ENCODE results near the gene STK24. TPM values are rescaled to one million over a fixed set of nuclear protein-coding genes. Genes with fewer than 3 reads are reported as not detected.
"Not testable (repeated sequence)": the region's sequence is repeated elsewhere in the genome, so short reads cannot be mapped to it uniquely, and the experiment has no call there.

The STK24 gene
- total RNA-seq, 3 donors from 2014 or later: 190 to 210 (median 204) TPM

DNA sequence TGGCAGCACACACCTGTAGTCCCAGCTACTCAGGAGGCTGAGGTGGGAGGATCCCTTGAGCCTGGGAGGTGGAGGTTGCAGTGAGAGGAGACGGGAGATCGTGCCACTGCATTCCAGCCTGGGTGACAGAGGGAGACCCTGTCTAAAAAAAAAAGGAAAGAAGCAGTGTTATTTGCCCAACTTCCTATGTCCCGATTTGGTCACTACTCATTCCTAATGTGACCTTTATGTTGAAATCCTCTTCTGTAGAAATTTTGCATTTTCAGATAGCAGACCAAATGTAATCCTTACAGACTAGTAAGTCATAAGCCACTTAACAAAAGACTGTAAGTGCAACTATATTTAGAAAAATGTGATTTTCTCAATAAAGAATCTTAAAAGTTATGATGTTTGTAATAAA lies 18.2 kb upstream of the STK24 start:
- DNase-seq (no peak), ATAC-seq (no peak)
- Histone ChIP-seq H3K9me3 (no peaks in the 10 kb centered on the region), H3K36me3 (ENCODE audit: low read depth) (no peaks in the 10 kb centered on the region), H3K4me3 (no peak overlapping the region), H3K4me1 (ENCODE audit: low read depth) (peaks cover 10% of the 10 kb centered on the region)
- TF ChIP-seq, protein P1, sequence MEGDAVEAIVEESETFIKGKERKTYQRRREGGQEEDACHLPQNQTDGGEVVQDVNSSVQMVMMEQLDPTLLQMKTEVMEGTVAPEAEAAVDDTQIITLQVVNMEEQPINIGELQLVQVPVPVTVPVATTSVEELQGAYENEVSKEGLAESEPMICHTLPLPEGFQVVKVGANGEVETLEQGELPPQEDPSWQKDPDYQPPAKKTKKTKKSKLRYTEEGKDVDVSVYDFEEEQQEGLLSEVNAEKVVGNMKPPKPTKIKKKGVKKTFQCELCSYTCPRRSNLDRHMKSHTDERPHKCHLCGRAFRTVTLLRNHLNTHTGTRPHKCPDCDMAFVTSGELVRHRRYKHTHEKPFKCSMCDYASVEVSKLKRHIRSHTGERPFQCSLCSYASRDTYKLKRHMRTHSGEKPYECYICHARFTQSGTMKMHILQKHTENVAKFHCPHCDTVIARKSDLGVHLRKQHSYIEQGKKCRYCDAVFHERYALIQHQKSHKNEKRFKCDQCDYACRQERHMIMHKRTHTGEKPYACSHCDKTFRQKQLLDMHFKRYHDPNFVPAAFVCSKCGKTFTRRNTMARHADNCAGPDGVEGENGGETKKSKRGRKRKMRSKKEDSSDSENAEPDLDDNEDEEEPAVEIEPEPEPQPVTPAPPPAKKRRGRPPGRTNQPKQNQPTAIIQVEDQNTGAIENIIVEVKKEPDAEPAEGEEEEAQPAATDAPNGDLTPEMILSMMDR (IDR thresholded peaks at IDR 0.05): no peak
- intact Hi-C loops (cut with DNase I, micrococcal nuclease): loop anchor here in 1 of 2 donors (10.0 kb wide), 1 partner anchor 50 kb away; no protein-coding TSS in a partner anchor

DNA sequence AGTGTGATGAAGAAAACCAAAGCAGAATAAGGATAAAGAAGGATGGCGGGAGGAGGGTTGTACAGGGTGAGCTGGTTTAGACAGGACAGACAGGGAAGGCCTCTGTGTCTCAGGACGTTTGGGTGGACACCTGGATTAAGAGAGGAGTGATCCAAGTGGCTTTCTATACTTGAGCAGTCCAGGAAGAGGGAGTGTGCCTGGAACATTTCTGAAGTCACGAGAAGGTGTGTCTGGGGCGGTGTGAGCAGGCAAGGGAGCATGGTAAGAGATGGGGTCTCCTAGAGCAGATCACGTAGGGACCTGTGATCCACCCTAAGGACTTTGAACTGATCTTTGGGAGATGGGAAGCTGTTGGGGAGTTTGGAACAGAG lies 15.4 kb upstream of the STK24 start:
- Histone ChIP-seq H3K36me3 (ENCODE audit: low read depth) (no peaks in the 10 kb centered on the region), H3K9me3 (no peaks in the 10 kb centered on the region), H3K4me1 (ENCODE audit: low read depth) (peaks cover 10% of the 10 kb centered on the region), H3K4me3 (no peak overlapping the region)
- ATAC-seq (peak; percentile 93), DNase-seq (peak in 1 of 3 donors; percentile 40)
- TF ChIP-seq, protein P1 (IDR thresholded peaks at IDR 0.05): no peak
- intact Hi-C loops (cut with DNase I, micrococcal nuclease): loop anchor here in 1 of 2 donors (10.0 kb wide), 1 partner anchor 52 kb away; no protein-coding TSS in a partner anchor

DNA sequence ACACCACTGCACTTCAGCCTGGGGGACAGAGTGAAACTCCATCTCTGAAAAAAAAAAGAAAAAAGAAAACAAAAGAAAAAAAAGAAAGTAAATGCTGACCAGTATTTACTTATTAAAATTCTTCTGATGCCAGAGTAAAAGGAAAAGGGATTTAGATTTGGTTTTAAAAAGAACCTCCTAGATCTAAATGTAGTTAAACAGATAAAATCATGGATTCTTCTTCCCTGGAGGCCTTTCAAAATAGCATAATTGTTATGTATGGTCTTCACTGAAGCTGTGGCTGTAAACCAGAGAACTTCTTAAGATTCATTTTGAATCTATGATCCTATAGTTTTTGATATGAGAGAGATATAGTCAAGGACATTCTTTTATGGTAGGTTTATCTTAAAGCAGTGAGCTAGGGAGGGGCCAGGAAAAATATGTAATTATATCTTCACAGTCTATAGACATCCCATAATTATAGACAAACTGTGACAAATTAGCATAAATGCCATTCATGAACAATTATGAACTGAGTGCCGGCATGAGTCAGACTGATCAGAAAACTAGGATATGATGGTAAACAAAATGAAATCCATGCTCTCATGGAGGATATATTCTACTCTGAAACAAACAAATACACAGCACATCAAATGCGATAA lies 14.9 kb upstream of the STK24 start:
- no peaks in the 10 kb centered on the region for H3K9me3 ChIP-seq
- no peak overlapping the region for H3K4me3 ChIP-seq
- DNase-seq (no peak), ATAC-seq (peak; percentile 79)
- intact Hi-C loops (cut with DNase I, micrococcal nuclease): loop anchor here in 1 of 2 donors (10.0 kb wide), 1 partner anchor 53 kb away; no protein-coding TSS in a partner anchor
- H3K4me1 ChIP-seq (ENCODE audit: low read depth): peaks cover 10% of the 10 kb centered on the region
- H3K36me3 ChIP-seq (ENCODE audit: low read depth): no peaks in the 10 kb centered on the region
- TF ChIP-seq, protein P1 (IDR thresholded peaks at IDR 0.05): no peak

- H3K36me3 ChIP-seq (ENCODE audit: low read depth); DNase-seq; H3K9me3 ChIP-seq; H3K4me3 ChIP-seq; ATAC-seq; H3K4me1 ChIP-seq (ENCODE audit: low read depth): not testable (repeated sequence)
- intact Hi-C loops (cut with DNase I, micrococcal nuclease): loop anchor here in 1 of 2 donors (10.0 kb wide), 1 partner anchor 54 kb away; no protein-coding TSS in a partner anchor
Observed at GRCh38 chr13:98590471-98590870, 13.6 kb upstream of the STK24 start.

- ATAC-seq; H3K9me3 ChIP-seq; H3K4me3 ChIP-seq; H3K36me3 ChIP-seq (ENCODE audit: low read depth); intact Hi-C loops (cut with DNase I, micrococcal nuclease); DNase-seq: not testable (repeated sequence)
- peaks cover 19% of the 10 kb centered on the region for H3K4me1 ChIP-seq (ENCODE audit: low read depth)
Observed at GRCh38 chr13:98589516-98589915, 12.6 kb upstream of the STK24 start.

DNA sequence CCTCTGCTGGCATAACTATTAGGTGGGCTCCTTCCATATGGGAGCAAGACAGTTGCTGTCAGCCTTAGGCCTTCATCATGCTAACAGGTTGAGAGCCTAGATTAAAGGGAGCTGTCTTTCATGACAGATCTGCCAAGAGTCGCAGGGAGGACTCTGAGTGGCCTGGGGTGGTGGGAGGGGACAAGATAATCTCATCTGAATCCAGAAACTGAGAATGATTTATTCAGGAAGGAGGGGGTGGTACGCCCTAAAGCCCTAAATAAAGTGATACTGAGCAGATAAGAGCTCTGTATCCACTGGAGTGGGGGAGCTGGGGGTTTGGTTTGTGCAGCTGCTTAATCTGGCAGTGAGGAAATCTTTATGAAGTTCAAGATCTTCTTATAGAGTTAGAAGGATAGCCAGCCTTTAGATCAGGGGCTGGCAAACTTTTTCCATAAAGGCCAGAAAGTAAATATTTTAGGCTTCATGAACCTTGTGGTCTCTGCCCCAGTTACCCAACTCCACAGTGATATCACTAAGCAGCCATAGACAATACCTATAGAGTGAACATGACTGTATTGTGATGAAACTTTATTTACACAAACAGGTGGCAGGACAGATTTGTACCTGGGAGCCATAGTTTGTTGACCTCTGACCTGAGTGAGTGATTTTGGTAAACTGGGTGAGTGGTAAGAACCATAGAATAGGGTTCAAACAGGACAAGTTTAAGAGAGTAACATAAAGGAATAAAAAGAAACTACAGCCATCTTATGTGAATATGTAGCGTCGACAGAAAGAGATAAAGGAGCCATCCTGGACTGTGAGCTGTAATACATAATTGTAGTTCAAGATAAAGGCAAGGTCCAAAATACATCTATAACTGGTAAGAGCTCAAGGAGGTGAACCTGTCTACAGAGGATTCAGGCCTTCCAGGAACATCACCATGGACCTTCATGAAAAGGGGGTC lies 9.8 kb upstream of the STK24 start:
- DNase-seq (no peak), ATAC-seq (peak; percentile 34)
- Histone ChIP-seq H3K4me1 (ENCODE audit: low read depth) (peaks cover 18% of the 10 kb centered on the region), H3K36me3 (ENCODE audit: low read depth) (no peaks in the 10 kb centered on the region), H3K4me3 (no peak overlapping the region), H3K9me3 (no peaks in the 10 kb centered on the region)
- TF ChIP-seq, protein P1 (IDR thresholded peaks at IDR 0.05): no peak
- intact Hi-C loops (cut with DNase I, micrococcal nuclease): no loop called here
